ENCODE data around the gene CPNE4.

CPNE4 gene

DNA sequence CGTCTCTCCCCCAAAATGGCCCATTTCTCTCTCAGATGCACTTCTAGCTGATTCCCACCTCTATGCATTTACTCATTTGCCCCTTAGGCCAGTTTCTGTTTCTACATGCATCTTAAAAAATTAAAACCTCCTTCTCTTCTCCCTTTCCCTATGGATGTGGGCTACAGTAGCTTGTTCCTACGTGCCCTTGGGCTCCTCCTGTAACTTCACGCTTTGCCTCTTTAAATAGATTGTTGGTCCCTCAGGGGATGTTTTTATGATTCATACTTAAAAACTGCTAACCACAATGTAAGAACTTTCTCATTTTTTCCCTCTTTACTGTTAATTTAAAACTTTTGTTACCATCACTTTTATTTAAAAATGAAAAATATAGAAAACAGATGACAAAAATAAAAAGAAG, 346.4 kb downstream of the CPNE4 start:
- DNase-seq (ENCODE audit: insufficient read length, low spot score) (no peak), FAIRE-seq (no peak)
- TF ChIP-seq, protein P1, sequence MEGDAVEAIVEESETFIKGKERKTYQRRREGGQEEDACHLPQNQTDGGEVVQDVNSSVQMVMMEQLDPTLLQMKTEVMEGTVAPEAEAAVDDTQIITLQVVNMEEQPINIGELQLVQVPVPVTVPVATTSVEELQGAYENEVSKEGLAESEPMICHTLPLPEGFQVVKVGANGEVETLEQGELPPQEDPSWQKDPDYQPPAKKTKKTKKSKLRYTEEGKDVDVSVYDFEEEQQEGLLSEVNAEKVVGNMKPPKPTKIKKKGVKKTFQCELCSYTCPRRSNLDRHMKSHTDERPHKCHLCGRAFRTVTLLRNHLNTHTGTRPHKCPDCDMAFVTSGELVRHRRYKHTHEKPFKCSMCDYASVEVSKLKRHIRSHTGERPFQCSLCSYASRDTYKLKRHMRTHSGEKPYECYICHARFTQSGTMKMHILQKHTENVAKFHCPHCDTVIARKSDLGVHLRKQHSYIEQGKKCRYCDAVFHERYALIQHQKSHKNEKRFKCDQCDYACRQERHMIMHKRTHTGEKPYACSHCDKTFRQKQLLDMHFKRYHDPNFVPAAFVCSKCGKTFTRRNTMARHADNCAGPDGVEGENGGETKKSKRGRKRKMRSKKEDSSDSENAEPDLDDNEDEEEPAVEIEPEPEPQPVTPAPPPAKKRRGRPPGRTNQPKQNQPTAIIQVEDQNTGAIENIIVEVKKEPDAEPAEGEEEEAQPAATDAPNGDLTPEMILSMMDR (IDR thresholded peaks at IDR 0.05; ENCODE audit: insufficient read depth, missing control alignments), result no peak

DNA sequence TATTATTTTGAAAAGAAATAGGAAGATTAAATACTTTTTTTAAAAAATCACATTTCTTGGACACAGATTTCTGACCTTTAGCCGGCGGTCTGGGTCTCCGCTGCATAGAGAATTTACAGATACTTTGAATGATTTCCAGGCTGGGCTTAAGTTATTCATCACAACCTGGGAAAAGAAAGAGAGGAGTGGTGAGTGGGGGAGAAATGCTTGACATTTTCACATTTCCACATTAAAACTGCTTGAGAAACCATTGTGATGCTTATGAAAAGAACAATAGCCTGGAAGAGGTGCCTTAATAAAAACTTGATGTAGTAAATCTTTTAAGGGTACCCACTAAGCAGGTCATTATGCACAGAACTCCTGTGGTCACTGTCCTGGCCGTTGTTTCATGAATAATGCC, 365.2 kb downstream of the CPNE4 start:
- DNase-seq (ENCODE audit: insufficient read length, low spot score) (no peak), FAIRE-seq (no peak)
- TF ChIP-seq, protein P1 (IDR thresholded peaks at IDR 0.05; ENCODE audit: insufficient read depth, missing control alignments), result no peak

GRCh38 chr3:131658771-131659170, 376.0 kb downstream of the CPNE4 start:
- FAIRE-seq (no peak), DNase-seq (ENCODE audit: insufficient read length, low spot score) (no peak)
- TF ChIP-seq, protein P1 (IDR thresholded peaks at IDR 0.05; ENCODE audit: insufficient read depth, missing control alignments), result no peak

GRCh38 chr3:131658115-131658514, 376.7 kb downstream of the CPNE4 start:
- FAIRE-seq (no peak), DNase-seq (ENCODE audit: insufficient read length, low spot score) (no peak)
- TF ChIP-seq, protein P1 (IDR thresholded peaks at IDR 0.05; ENCODE audit: insufficient read depth, missing control alignments), result peak; percentile 4

GRCh38 chr3:131655070-131655690, 379.6 kb downstream of the CPNE4 start:
- FAIRE-seq (no peak), DNase-seq (ENCODE audit: insufficient read length, low spot score) (no peak)
- TF ChIP-seq, protein P1 (IDR thresholded peaks at IDR 0.05; ENCODE audit: insufficient read depth, missing control alignments), result no peak

DNA sequence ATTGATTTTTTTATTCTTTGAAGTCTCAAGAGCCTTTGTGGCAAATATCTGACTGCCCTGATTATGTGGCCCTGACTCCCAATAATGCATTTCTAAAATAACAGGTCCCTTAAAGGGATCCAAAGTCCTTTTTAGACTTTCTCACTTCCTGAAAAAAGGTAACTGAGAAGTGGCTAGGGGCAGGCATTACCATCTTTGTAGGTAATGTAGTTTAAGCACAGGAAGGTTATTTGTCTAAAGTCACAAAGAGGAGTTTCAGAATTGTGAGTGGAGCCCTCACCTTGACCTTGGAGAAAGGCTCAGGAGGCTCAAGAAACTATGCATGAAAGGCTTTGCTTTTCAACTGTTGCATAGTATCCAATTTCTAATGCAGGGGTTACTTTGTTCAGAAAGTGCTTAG, 389.2 kb downstream of the CPNE4 start:
- DNase-seq (ENCODE audit: insufficient read length, low spot score) (no peak), FAIRE-seq (no peak)
- TF ChIP-seq, protein P1 (IDR thresholded peaks at IDR 0.05; ENCODE audit: insufficient read depth, missing control alignments), result no peak

GRCh38 chr3:131636266-131636775, 398.5 kb downstream of the CPNE4 start:
- FAIRE-seq, result no peak
- DNase-seq (ENCODE audit: insufficient read length, low spot score), result no peak
- TF ChIP-seq, protein P1 (IDR thresholded peaks at IDR 0.05; ENCODE audit: insufficient read depth, missing control alignments), result no peak

Measured in D721Med (cell line).